Right atrium auricular region (tissue), 2 donors: ENCODE results near the gene FAM228A. TPM values are rescaled to one million over a fixed set of nuclear protein-coding genes. Genes with fewer than 3 reads are reported as not detected.

Experiments used
- DNase-seq: peaks from one replicate; pipeline ENCODE4 v3.0.0-alpha.2; 2019; ENCODE audit warnings: low spot score
- H3K27ac ChIP-seq, 2 donors: fragments of 200-600 bp; sonication (generic); 1 replicate in 1 of 2; 2 replicates in 1 of 2; pipeline ENCODE4 v1.5.1; 2016 to 2019
- H3K27me3 ChIP-seq, 2 donors: fragments of 200-600 bp; sonication (generic); one replicate each; pipeline versions ENCODE4 v1.5.1 to v1.6.0; 2017 to 2019
- H3K36me3 ChIP-seq: fragments of 200-600 bp; sonication (generic); one replicate; pipeline ENCODE4 v1.5.1; 2016
- H3K4me1 ChIP-seq, 2 donors: fragments of 200-600 bp; sonication (generic); one replicate each; pipeline versions ENCODE4 v1.5.1 to v1.6.0; 2017 to 2019
- H3K4me3 ChIP-seq, 2 donors: fragments of 200-600 bp; sonication (generic); 1 replicate in 1 of 2; 2 replicates in 1 of 2; pipeline ENCODE4 v1.5.1; 2017 to 2019; ENCODE audit warnings: mild to moderate bottlenecking in 1 of 2, moderate library complexity in 1 of 2
- H3K9me3 ChIP-seq, 2 donors: fragments of 200-600 bp; sonication (generic); one replicate each; pipeline ENCODE4 v1.5.1; 2019
- total RNA-seq, 2 donors: library from RNA; depleted of rRNA; stranded (reverse); fragments of >200 nt; gene quantifications; one replicate each; pipeline ENCODE4 v1.1.0, GENCODE V29; 2016
- TF ChIP-seq, protein P1 (sequence below), 2 donors: fragments of 200-600 bp; sonication (generic); IDR thresholded peaks; one replicate each; pipeline ENCODE4 v1.5.1; 2019; ENCODE audit warnings: antibody characterized with exemption in 2 of 2

The FAM228A gene
- total RNA-seq, 2 donors from 2014 or later: 0.51 to 1.8 TPM

DNA sequence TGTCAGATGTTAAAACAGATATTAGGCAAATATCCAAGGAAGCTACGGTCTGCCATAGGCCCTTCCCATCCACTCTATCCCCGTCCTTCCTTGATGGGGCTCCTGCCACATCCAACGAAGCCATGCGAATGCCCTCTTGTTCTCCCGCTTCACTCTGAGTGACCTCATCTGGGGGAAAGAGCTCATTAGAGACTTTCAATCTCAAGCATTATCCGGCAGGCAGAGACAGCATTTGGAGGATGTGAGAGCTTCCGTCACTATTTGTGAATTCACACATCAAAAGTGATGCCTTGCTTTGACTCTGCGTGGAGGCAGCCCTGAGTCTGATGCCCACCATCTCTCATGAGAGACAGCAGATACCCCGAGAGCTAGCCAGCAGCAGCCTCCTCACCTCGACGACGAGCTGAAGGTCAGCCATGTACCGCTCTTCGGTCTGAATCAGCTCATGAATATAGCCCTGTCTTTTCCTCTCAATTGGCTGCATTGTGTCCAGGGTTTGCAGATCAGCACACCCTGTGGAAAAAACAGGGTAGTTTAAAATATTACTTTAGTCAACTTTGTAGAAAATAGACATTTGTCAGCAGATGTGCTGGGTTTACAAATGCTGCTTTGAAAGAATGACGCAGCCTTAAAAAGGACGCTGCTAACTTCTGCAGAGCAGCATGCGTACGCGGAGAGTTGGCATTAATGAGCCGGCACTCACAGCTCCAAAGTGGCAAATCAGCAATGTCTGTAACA is 45.9 kb downstream of the FAM228A start:
- no peaks in the 10 kb centered on the region for H3K9me3 ChIP-seq
- H3K27me3 ChIP-seq: no peaks in the 10 kb centered on the region
- H3K4me1 ChIP-seq: no peaks in the 10 kb centered on the region
- H3K36me3 ChIP-seq: peaks cover 36% of the 10 kb centered on the region
- TF ChIP-seq, protein P1, sequence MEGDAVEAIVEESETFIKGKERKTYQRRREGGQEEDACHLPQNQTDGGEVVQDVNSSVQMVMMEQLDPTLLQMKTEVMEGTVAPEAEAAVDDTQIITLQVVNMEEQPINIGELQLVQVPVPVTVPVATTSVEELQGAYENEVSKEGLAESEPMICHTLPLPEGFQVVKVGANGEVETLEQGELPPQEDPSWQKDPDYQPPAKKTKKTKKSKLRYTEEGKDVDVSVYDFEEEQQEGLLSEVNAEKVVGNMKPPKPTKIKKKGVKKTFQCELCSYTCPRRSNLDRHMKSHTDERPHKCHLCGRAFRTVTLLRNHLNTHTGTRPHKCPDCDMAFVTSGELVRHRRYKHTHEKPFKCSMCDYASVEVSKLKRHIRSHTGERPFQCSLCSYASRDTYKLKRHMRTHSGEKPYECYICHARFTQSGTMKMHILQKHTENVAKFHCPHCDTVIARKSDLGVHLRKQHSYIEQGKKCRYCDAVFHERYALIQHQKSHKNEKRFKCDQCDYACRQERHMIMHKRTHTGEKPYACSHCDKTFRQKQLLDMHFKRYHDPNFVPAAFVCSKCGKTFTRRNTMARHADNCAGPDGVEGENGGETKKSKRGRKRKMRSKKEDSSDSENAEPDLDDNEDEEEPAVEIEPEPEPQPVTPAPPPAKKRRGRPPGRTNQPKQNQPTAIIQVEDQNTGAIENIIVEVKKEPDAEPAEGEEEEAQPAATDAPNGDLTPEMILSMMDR (IDR thresholded peaks at IDR 0.05): no peak
- no peak overlapping the region for H3K4me3 ChIP-seq
- H3K27ac ChIP-seq: no peak overlapping the region
- no peak for DNase-seq

DNA sequence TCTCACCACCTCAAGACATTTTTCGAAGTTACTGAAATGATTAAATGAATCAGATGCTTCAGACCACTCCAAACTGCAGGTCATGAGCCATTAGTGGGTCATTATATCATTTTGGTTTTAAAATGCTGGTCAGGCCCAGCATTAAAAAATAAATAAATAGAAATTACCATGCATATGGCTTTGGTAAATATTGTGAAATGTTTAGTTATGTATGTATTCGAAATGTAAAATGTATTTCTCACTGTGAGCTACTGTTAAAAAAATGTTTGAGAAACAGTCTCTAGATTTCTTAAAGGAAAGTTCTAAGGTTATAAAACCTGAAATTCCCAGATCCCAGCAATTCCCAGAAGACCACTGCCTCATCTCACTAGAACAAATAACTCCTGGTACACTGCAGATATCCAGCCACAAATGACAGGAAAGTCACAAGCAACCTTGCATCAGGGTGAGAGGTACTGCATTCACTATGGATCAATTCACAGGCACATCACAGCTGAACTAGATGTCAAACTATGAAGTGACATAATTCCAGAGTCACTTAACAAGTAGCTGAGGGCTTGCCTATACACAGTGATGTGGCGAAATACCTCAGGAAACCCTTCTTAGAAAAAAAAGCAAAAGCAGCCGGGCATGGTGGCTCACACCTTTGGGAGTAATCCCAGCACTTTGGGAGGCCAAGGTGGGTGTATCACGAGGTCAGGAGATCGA is 46.6 kb downstream of the FAM228A start:
- TF ChIP-seq, protein P1 (IDR thresholded peaks at IDR 0.05): no peak
- no peak overlapping the region for H3K27ac ChIP-seq
- no peak for DNase-seq
- no peaks in the 10 kb centered on the region for H3K9me3 ChIP-seq
- no peaks in the 10 kb centered on the region for H3K4me1 ChIP-seq
- peaks cover 29% of the 10 kb centered on the region for H3K36me3 ChIP-seq
- no peak overlapping the region for H3K4me3 ChIP-seq
- H3K27me3 ChIP-seq: no peaks in the 10 kb centered on the region

DNA sequence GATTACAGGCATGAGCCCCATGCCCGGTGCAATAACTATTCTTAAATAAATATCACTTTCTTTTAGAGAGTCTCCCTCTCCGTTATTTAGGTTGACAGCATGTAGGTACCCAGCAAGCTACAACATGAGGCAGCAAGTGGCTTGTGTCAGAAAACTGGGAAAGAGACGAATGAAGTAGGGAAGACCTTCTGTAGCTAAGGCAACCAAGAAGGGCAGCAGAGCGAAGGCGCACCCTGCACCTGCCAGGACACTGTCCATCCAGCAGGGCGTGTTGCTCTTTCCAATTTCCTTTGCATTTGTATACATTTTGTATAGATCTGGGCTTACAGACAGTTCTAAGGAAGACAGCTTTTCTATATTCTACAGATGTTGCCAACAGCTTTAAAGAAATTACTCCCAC is 48.1 kb downstream of the FAM228A start:
- no peaks in the 10 kb centered on the region for H3K27me3 ChIP-seq
- H3K4me3 ChIP-seq: no peak overlapping the region
- no peaks in the 10 kb centered on the region for H3K9me3 ChIP-seq
- no peak overlapping the region for H3K27ac ChIP-seq
- H3K4me1 ChIP-seq: no peaks in the 10 kb centered on the region
- peaks cover 18% of the 10 kb centered on the region for H3K36me3 ChIP-seq
- no peak for DNase-seq
- TF ChIP-seq, protein P1 (IDR thresholded peaks at IDR 0.05): no peak

DNA sequence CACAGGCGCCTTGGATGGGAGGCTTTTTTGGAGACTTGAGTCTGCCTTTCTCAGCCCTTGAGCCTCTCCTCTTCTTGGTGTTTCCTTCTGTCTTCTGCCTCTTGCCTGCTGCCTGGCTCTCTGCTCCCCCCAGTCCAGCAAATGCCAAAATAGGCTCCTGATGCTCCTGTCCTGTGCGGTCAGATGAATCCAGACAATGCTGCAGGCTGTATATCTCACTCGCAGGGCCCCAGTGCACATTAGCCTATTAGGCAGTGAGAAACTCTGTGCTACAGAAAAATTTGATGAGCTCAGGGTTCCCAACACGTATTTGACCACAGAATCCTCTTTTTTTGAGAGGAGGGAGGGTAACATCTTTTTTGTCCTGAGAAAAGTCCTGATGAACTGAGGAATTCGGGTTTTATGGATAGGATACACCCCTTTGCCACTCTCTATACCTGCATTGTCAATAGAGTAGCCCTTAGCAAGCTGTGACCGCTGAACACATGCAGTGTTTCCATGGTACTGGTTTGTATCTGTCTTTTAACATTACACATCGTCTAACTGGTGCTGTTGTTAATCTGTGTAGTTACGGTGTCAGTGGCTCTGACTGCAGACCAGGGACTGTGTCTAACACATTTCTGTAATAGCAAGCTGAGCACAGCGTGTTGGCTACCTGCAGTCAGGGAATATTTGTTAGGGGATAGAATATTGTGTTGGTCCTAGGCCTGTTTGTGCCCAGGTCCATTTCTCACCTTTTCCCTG is 50.8 kb downstream of the FAM228A start:
- TF ChIP-seq, protein P1 (IDR thresholded peaks at IDR 0.05): no peak
- H3K4me3 ChIP-seq: no peak overlapping the region
- DNase-seq: no peak
- peaks cover 8% of the 10 kb centered on the region for H3K36me3 ChIP-seq
- H3K9me3 ChIP-seq: no peaks in the 10 kb centered on the region
- no peaks in the 10 kb centered on the region for H3K27me3 ChIP-seq
- H3K4me1 ChIP-seq: no peaks in the 10 kb centered on the region
- no peak overlapping the region for H3K27ac ChIP-seq

DNA sequence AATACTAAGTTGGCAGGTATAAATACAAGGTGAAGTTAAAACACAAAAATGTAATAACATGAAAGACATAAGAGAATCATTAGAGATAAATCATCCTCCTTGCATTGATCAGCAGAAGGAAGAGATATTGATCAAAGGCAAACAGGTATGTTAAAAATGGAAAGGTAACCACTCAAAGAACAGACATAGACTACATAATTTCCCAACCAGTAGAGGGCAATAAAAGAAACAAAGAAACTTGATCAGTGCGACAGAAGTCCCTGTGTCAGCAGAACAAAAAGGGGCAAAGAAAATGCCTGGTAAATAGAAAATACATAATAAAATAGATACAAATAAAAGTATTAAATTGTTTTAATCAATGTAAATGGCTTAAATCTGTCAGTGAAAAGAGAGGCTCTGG is 53.6 kb downstream of the FAM228A start:
- no peak overlapping the region for H3K4me3 ChIP-seq
- no peaks in the 10 kb centered on the region for H3K4me1 ChIP-seq
- H3K27ac ChIP-seq: no peak overlapping the region
- no peak for DNase-seq
- H3K9me3 ChIP-seq: no peaks in the 10 kb centered on the region
- TF ChIP-seq, protein P1 (IDR thresholded peaks at IDR 0.05): peak in 1 of 2 donors; percentile 49
- no peaks in the 10 kb centered on the region for H3K27me3 ChIP-seq
- H3K36me3 ChIP-seq: peaks cover 5% of the 10 kb centered on the region
